GM12891 (cell line): ENCODE measurements around the gene MAFF.

ENCODE experiments used
- POLR2A ChIP-seq: IDR thresholded peaks from 2 replicates; pipeline ENCODE4 v1.6.1; 2011; ENCODE audit warnings: low read depth, low read length, control low read depth
- POU2F2 ChIP-seq: IDR thresholded peaks from 2 replicates; pipeline ENCODE4 v1.6.1; 2011; ENCODE audit warnings: low read depth, mild to moderate bottlenecking, control low read depth, low read length, moderate library complexity

- TF ChIP-seq POLR2A (no peak), POU2F2 (0 out of 2 replicates have a peak, but pooled peaks have one; percentile 6)
Measured at GRCh38 chr22:38180841-38181452, 20.8 kb upstream of the MAFF start.
